Stimulated activated CD8-positive, alpha-beta memory T cell treated with anti-CD3 and anti-CD28 coated beads, Interleukin-2, amount 100 ng/mL, for 48 hours (primary cell): ENCODE data around the gene SMIM24.
"Not testable (repeated sequence)": the region's sequence is repeated elsewhere in the genome, so short reads cannot be mapped to it uniquely, and the experiment has no call there.

Experiments used
- DNase-seq, 2 donors: peaks; one replicate each; pipeline ENCODE4 v3.0.0-alpha.2; 2020; ENCODE audit warnings: low read depth in 2 of 2

The SMIM24 gene

GRCh38 chr19:3480383-3481091, at the start of gene SMIM24:
SMIM24 (minus strand) TSS chr19:3480525; CDS start chr19:3480463, 62 bp downstream.
- no peak for DNase-seq

GRCh38 chr19:3529299-3529698, 49.0 kb upstream of the SMIM24 start:
- not testable (repeated sequence) for DNase-seq

- DNase-seq: no peak
Measured at GRCh38 chr19:3528539-3529211, 48.4 kb upstream of the SMIM24 start.

DNA sequence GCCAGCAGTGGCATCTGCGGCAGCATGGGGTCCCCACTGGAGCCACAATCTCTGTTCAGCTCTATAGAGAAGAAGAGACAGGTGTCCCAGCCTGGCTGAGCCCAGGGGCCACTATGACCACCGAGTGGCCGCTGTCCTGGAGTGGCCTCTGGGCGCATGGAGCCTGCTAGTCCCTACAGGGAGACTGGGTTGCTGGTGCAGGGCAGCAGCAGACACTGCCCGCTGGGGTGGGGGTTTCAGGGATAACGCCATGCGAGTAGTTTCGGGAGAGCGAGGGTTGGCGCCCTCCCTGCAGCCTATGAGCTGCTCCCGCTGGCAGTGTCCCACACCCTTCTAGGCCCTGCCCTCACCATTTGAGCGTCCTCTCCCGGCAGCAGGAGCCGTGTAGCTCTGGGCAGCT, 47.8 kb upstream of the SMIM24 start:
- DNase-seq: no peak

GRCh38 chr19:3527238-3527910, 47.0 kb upstream of the SMIM24 start:
- DNase-seq: no peak

DNA sequence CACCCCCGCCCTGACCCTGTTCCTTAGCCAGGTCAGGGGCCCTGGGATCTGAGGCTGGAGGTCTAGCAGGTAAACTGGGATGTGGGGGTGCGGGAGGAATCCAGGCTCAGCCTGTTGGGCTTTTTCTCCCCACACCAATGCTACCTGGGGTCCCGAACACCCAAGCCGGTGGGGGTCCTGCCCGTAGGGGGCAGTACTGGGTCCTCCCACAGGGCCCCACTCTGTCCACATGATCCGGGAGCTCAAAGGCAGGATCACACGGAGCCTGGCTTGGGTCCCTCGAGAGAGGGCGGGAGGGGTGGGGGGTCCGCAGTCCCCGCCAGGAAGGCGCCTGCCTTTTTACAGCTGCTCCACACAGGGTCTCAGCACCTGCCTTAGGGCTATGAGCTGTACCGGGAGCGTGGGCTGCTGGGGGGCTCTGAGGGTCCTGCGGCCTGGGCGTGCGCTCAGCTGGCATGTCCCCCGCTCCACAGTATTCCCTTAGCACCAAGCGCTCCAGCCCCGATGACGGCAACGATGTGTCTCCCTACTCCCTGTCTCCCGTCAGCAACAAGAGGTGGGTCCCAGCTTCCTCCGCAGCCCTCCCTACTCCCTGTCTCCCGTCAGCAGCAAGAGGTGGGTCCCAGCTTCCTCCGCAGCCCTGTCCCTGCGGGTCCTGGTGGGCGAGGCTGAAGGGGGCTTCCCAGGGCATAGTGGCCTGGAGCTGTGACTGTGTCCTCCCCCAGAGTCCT, 46.3 kb upstream of the SMIM24 start:
- no peak for DNase-seq

DNA sequence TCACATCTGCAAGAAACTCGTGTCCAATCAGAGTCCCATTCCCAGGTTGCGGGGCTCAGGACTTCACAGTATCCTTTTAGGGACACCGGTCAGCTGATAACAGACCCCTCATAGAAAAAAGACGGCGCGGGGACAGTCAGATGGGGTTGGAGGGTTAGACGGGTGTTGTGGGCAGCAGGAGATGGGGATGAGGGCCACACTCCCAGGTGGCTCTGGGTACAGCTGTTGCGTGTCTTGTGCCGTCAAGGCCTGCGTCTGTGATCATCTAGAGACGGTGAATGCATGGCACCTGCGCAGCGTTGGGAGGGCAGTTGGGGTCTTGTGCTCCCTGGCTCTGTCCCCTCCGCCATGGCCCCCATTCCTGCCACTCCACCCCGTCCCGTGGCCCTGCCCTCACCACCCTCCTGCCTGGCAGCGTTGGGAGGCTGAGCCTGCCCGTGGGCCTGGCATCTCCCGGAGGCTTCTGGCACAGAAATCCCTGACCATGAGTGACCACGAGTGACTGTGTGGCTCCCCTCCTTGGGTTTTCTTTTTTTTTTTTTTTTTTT, 44.7 kb upstream of the SMIM24 start:
- DNase-seq: no peak

GRCh38 chr19:3524078-3524842, 43.9 kb upstream of the SMIM24 start:
- no peak for DNase-seq

DNA sequence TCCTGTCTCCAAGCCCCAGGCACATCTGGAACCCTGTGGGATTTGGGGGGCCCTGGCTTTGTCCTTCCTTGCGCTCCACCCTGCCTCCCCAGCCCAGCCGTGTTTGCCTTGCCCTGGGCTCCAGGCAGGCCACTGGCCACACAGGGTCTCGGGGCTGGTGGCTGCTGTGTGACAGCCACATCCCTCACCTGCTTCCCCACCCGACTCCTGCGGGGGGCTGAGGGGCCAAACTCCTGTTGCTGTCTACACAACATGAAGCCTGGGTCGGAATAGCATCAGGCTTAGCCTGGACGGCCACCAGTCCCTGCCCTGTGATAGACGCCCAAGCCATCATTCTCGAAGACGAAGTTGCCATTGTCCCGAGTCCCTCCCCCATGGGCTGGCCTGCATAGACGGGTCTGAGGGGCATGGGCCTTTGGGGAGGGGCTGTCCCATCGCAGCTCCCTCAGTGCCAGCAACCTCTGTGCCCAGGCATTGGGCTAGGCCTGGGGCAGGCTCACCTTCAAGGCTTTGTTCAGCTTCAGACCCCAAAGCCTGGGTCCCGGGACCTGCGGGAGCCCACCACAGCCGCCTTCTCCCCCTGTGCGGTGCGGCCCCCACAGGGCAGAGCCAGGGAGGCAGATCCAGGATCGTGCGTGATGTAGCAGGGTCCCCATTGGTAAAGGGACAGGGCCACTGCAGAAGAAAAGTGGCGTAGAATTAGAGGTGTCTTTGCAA, 43.2 kb upstream of the SMIM24 start:
- no peak for DNase-seq

GRCh38 chr19:3522421-3523360, 42.4 kb upstream of the SMIM24 start:
- DNase-seq: no peak

- DNase-seq: no peak
Measured at GRCh38 chr19:3521104-3521445, 40.8 kb upstream of the SMIM24 start.

- DNase-seq: no peak
Measured at GRCh38 chr19:3520166-3521103, 40.1 kb upstream of the SMIM24 start.

GRCh38 chr19:3519126-3519525, 38.8 kb upstream of the SMIM24 start:
- DNase-seq: no peak

- DNase-seq: no peak
Measured at GRCh38 chr19:3518659-3519058, 38.3 kb upstream of the SMIM24 start.

DNA sequence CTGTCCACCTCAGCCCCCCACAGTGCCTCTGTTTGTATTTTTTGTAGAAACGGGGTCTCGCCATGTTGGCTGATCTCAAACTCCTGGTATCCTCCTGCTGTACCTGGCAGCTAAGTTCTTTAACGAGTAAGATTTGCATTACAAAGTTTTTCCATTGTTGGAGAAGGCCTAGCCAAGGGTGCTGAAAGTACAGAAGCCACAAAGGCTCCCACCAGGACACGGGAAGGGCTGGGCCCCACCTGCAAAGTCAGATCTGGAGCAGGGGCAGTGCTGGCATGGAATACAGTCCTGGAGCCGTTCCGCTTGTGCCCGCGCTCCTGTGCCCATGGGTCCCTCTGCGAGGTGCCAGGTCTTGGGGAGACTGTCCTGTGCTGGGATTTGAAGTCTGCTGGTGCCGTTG, 37.9 kb upstream of the SMIM24 start:
- no peak for DNase-seq

- no peak for DNase-seq
Measured at GRCh38 chr19:3517638-3518037, 37.3 kb upstream of the SMIM24 start.

GRCh38 chr19:3516675-3517207, 36.4 kb upstream of the SMIM24 start:
- DNase-seq: no peak

- no peak for DNase-seq
Measured at GRCh38 chr19:3515891-3516422, 35.6 kb upstream of the SMIM24 start.
